ELR (cell line): ENCODE data around the gene LGI4.

Source experiments
- DNase-seq: peaks from one replicate; pipeline ENCODE4 v3.0.0-alpha.2; 2015; ENCODE audit warnings: low read depth

LGI4 gene

DNA sequence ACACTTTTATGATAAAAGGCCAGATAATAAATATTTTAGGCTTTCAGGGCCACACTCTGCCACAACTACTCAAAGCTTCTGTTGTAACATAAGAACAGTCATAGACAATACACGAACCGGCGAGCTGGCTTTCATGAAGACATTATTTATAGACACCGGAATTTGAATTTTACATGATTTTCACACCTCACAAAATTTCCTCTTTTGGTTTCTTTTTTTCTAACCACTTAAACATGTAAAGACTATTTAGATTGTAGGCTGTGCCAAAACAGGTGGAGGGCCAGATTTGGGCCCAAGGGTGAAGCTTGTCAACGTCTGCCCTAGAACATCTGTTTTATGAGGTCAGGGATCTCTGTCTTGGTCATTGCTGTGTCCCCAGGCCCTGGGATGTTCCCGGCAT lies 48.9 kb downstream of the LGI4 start:
- no peak for DNase-seq

DNA sequence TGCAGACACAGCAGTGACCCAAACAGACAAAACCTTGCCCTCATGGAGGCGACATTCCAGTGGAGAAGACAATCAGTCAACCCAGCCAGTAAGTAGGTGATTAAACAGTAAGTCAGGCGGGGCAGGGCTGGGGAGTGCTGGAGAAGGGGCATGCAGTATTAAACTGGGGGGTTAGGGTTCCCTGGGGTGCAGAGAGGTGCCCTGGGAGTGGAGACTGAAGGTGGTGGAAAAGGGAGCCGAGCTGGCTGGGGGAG lies 50.4 kb downstream of the LGI4 start:
- no peak for DNase-seq

DNA sequence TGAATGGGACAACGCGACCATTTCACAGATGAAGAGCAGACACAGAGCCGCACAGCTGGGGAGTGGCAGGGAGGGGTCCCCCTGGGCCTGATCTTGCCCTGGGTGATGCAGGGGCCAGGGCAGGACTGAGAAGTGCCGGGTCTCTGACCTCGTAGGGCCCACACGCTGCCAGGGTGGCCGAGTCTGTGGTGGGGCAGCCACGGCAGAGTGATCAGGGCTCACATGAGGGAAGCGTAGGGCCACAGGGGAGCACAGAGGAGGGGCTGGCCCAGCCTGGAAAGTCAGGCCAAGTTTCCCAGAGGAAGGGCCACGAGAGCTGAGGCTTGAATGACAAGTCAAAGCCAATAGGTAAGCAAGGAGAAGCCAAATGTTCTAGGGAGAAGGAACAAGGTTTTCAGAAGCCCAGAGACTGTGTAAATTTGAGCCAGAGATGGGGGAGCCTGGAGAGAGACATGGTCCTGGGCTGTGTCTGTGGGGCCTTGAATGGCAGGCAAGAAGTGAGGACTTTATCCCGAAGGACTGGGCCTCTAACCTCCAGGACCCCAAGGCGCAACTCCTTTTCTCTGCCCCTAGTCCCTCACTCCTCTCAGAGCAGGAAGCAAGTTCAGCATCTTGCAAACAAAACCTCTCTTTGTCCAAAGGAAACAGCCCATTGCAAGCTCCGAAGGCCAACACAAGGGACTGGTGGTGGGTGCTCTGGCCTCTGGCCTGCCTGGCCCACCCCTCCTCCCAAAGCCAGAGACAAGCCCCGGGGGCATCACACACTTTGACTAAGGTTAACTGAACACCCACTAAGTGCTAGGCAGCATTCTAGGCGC lies 51.0 kb downstream of the LGI4 start:
- DNase-seq = no peak

DNA sequence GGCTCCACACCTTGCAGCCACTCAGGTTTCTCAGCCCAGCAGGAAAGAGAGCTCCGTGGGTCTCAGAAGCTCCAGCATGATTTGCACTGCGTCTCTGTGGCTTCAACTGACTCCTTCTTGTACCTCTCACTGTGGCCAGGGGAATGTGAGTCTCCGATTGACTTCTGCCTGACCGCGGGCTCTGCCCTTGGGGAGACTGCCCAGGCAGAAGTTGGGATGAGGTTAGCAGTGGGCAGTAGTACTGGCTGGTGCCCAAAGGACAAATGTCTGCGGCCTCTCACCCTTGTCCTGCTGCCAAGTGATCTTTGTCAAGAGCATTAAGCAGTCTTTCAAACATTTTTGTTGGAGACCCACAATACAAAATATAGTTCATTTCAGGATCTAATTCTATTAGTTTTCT lies 53.7 kb downstream of the LGI4 start:
- no peak for DNase-seq

DNA sequence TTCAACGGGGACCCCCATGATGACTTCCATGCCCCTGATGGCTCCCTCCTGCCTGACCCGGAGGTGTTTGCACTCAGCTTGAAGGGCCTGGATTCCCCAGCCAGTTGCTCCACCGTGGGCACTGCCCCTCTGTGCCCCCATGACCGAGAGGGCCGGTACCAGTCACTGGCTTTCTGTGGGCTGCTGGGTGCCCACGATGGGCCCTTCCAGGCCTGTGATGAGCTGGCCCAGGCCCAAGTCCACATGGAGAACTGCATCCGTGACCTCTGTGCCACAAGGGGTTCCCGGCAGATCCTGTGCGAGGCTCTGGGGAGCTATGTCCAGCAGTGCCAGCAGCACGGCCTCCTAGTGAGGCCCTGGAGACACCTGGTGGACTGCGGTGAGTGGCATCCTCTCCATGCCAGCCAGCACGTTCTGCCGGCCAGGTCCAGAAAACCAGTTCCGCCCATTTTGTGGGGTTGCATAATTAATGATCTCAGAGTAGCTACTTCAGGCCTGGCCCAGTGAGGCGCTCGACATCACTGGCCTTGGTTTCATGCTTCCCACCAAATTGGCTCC lies 54.2 kb downstream of the LGI4 start:
- no peak for DNase-seq

DNA sequence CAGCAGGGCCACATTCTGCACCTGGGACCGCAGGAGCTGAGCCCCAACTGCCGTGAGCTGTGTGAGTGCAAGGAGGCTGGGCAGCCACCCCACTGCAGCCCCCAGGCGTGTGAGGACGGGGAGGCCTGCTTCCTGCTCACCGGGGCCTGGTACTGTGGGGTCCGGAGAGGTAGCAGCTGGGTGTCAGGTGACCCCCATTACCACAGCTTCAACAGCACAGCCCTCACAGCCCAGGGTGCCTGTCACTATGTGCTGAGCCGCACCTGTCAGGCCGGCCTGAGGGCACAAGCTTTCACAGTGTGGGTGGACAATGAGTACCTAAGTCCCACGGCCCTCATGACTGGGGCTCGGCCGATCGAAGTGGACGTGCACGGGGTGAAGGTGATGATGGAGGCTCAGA lies 55.0 kb downstream of the LGI4 start:
- no peak for DNase-seq

DNA sequence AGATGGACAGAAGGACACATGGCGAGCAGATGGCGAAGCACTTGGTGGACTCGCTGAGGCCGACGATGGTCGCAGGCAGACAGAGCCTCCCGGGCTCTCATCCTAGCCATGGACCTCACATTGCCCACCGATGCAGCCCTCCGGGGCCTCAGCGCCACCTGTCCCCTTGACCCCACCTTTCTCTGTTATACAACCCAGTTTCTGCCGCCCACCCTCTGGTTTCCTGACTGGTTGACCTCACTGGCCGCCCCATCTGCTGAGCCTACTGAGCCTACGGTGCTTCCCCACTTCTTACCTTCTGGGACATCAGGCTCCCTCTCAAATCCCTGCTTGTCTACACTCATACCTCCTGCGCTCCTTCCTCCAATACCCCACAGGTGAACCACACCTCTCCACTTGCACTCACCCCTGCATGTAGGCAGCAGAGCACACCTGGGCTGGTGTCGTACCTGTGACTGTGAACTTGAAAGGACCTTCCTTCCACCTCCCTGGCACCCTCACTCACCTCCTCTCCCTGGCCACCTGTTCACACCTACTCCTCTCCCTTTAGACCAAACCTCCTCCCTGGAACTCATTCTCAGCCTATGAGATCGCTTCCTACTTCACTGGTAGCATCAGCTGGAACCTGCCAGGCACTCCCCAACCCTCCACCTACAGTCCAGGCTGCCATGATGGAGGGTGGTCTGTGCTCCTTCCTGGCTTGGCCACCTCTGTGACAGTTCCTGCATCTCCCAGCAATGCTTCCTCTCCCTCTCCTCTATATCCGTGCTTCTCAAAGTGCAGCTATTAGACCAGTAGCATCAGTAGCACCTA lies 57.2 kb downstream of the LGI4 start:
- DNase-seq = no peak

DNA sequence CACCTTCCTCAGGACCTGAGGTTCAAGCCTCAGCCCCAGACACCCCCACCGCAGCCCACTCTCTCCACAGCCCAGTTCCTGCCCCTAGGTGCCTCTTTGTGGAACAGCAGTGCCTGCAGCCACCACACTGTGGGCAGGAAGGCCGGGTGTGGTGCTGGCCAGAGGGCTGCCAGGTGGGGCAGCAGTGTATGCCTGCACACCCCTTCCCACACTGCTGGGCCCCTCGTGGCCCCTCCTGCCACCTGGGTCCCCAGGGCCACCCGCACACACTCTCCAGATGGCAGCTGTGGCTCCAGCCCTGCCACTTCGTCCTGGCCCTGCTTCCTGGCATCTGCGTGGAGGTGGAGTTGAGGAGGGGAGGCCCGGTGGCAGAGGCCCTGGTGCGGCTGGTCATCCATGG lies 58.2 kb downstream of the LGI4 start:
- no peak for DNase-seq

DNA sequence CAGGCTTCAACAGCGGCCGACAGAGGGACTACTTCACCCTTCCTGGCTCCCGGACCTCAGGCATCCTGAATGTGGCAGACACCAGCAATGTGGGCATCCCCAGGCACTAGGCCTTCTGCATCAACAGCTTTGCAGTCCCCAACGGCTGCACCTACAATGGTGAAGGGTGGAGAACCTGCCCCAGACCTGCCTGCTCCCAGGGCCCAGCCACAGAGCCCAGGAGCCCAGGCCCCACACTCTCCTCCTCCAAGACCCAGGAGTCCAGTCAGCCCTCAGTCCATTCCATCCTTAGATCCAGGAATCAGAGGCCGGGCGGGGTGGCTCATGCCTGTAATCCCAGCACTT lies 58.9 kb downstream of the LGI4 start:
- DNase-seq = no peak

DNA sequence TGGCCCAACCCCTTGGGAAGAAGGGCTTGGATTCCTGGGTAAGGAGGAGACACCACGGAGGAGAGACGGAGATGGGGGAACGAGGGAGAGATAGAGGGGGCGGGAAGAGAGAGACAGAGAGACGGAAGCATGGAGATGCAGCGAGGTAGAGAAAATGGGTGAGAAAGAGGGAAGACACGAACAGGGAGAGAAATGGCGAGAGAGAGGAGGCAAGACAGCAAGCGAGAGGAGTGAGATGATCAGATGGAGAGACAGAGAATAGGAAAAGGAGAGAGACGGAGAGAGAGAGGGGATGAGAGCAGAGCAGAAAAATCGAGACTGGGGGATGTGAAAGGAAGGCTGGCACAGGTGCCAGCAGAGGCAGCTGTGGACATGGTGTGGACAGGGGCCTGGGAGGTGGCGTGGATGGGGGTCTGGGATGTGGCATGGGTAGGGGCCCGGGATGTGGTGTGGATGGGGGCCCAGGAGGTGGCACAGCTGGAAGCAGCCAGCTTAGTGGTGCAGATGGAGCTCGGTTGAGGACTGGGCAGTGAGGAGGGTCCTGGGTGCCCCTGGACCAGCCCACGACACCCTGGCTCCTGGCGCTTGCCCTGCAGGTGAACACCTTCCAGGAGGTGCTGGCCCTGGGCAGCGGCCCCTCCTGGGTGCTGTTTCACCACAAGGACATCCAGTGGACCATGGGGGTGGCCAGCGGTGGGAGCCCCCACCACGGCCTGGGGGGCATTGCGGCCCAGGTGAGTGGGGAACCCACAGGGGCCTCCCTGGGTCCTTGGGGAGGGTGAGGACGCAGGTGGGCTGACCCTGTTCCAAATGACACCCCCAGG lies 59.4 kb downstream of the LGI4 start:
- DNase-seq = no peak
